Gastroesophageal sphincter (tissue), 3 donors: ENCODE measurements around the gene SKOR1.

Experiments used
- CTCF ChIP-seq, 4 experiments: fragments of 200-600 bp in 2 of 4; fragments of 450-650 bp in 2 of 4; sonication (generic) in 1 of 4; IDR thresholded peaks; one replicate each; pipeline ENCODE4 v1.5.1; 2017 to 2019; ENCODE audit warnings: antibody characterized with exemption in 4 of 4, mild to moderate bottlenecking in 2 of 4, moderate library complexity in 2 of 4
- EP300 ChIP-seq: sonication (generic); formaldehyde crosslinking; IDR thresholded peaks from one replicate; pipeline ENCODE4 v1.6.1; 2017; ENCODE audit warnings: antibody characterized with exemption, mild to moderate bottlenecking
- POLR2A ChIP-seq, 2 donors: fragments of 450-650 bp; IDR thresholded peaks; one replicate each; pipeline ENCODE4 v1.6.1; 2017; ENCODE audit warnings: antibody characterized with exemption in 2 of 2, mild to moderate bottlenecking in 2 of 2, moderate library complexity in 1 of 2

- TF ChIP-seq CTCF (IDR thresholded peaks at IDR 0.05) (no peak), EP300 (no peak), POLR2A (IDR thresholded peaks at IDR 0.05) (no peak)
Observed at GRCh38 chr15:67828969-67829646, 3.8 kb downstream of the SKOR1 start.
